Liver (tissue), 3 donors: ENCODE results near the gene DSCAM.

ENCODE experiments used
- ATF3 ChIP-seq: IDR thresholded peaks from 2 replicates; pipeline ENCODE4 v1.6.1; 2016; ENCODE audit warnings: antibody characterized with exemption
- FOXA1 ChIP-seq: IDR thresholded peaks from 2 replicates; pipeline ENCODE4 v1.6.1; 2016; ENCODE audit warnings: antibody characterized with exemption
- GABPA ChIP-seq, 2 donors: IDR thresholded peaks in 1 of 2; conservative IDR thresholded peaks in 1 of 2; 2 replicates each; pipeline ENCODE4 v1.6.1; 2016; ENCODE audit warnings: antibody characterized with exemption in 2 of 2, mild to moderate bottlenecking in 1 of 2, moderate library complexity in 1 of 2
- HNF4G ChIP-seq: IDR thresholded peaks from 2 replicates; pipeline ENCODE4 v1.6.1; 2016; ENCODE audit warnings: antibody characterized with exemption
- NR2F2 ChIP-seq: IDR thresholded peaks from 2 replicates; pipeline ENCODE4 v1.6.1; 2016; ENCODE audit warnings: antibody characterized with exemption
- RAD21 ChIP-seq, 2 donors: IDR thresholded peaks; 2 replicates each; pipeline ENCODE4 v1.6.1; 2016; ENCODE audit warnings: antibody characterized with exemption in 2 of 2, mild to moderate bottlenecking in 2 of 2
- REST ChIP-seq: IDR thresholded peaks from 2 replicates; pipeline ENCODE4 v1.6.1; 2016; ENCODE audit warnings: antibody characterized with exemption, mild to moderate bottlenecking
- SP1 ChIP-seq: IDR thresholded peaks from 2 replicates; pipeline ENCODE4 v1.6.1; 2018; ENCODE audit warnings: antibody characterized with exemption, mild to moderate bottlenecking
- TAF1 ChIP-seq: conservative IDR thresholded peaks from 2 replicates; pipeline ENCODE4 v1.6.1; 2016; ENCODE audit warnings: antibody characterized with exemption, mild to moderate bottlenecking
- TF ChIP-seq, protein P1 (sequence below): fragments of 150-350 bp; IDR thresholded peaks from 2 replicates; pipeline ENCODE4 v1.5.1; 2017; ENCODE audit warnings: improper control_type of control experiment, low read depth, low read length; ENCODE audit not compliant: missing input control
- TF ChIP-seq, protein P2 (sequence below): IDR thresholded peaks from 2 replicates; pipeline ENCODE4 v1.6.1; 2016; ENCODE audit warnings: antibody characterized with exemption
- donor health status: healthy.
- donor health status: healthy.

GRCh38 chr21:40765811-40766210 is 81.1 kb downstream of the DSCAM start:
- TF ChIP-seq, protein P1, sequence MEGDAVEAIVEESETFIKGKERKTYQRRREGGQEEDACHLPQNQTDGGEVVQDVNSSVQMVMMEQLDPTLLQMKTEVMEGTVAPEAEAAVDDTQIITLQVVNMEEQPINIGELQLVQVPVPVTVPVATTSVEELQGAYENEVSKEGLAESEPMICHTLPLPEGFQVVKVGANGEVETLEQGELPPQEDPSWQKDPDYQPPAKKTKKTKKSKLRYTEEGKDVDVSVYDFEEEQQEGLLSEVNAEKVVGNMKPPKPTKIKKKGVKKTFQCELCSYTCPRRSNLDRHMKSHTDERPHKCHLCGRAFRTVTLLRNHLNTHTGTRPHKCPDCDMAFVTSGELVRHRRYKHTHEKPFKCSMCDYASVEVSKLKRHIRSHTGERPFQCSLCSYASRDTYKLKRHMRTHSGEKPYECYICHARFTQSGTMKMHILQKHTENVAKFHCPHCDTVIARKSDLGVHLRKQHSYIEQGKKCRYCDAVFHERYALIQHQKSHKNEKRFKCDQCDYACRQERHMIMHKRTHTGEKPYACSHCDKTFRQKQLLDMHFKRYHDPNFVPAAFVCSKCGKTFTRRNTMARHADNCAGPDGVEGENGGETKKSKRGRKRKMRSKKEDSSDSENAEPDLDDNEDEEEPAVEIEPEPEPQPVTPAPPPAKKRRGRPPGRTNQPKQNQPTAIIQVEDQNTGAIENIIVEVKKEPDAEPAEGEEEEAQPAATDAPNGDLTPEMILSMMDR, result no peak
- TF ChIP-seq RAD21 (IDR thresholded peaks at IDR 0.05) (no peak), GABPA (IDR thresholded peaks at IDR 0.05 in 1 of 2, conservative IDR thresholded peaks at IDR 0.05 in 1 of 2) (no peak), ATF3 (no peak), NR2F2 (no peak), HNF4G (no peak), REST (no peak), SP1 (no peak), TAF1 (no peak), FOXA1 (no peak)
- TF ChIP-seq, protein P2, sequence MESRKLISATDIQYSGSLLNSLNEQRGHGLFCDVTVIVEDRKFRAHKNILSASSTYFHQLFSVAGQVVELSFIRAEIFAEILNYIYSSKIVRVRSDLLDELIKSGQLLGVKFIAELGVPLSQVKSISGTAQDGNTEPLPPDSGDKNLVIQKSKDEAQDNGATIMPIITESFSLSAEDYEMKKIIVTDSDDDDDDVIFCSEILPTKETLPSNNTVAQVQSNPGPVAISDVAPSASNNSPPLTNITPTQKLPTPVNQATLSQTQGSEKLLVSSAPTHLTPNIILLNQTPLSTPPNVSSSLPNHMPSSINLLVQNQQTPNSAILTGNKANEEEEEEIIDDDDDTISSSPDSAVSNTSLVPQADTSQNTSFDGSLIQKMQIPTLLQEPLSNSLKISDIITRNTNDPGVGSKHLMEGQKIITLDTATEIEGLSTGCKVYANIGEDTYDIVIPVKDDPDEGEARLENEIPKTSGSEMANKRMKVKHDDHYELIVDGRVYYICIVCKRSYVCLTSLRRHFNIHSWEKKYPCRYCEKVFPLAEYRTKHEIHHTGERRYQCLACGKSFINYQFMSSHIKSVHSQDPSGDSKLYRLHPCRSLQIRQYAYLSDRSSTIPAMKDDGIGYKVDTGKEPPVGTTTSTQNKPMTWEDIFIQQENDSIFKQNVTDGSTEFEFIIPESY, result no peak
